CD4-positive, alpha-beta T cell treated with Interleukin-2 at 100 ng/mL for 4 hours (primary cell): ENCODE results near the gene TRAPPC2L.

Source experiments
- DNase-seq: peaks from one replicate; pipeline ENCODE4 v3.0.0-alpha.2; 2020; ENCODE audit warnings: low spot score

TRAPPC2L gene, protein sequence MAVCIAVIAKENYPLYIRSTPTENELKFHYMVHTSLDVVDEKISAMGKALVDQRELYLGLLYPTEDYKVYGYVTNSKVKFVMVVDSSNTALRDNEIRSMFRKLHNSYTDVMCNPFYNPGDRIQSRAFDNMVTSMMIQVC

DNA sequence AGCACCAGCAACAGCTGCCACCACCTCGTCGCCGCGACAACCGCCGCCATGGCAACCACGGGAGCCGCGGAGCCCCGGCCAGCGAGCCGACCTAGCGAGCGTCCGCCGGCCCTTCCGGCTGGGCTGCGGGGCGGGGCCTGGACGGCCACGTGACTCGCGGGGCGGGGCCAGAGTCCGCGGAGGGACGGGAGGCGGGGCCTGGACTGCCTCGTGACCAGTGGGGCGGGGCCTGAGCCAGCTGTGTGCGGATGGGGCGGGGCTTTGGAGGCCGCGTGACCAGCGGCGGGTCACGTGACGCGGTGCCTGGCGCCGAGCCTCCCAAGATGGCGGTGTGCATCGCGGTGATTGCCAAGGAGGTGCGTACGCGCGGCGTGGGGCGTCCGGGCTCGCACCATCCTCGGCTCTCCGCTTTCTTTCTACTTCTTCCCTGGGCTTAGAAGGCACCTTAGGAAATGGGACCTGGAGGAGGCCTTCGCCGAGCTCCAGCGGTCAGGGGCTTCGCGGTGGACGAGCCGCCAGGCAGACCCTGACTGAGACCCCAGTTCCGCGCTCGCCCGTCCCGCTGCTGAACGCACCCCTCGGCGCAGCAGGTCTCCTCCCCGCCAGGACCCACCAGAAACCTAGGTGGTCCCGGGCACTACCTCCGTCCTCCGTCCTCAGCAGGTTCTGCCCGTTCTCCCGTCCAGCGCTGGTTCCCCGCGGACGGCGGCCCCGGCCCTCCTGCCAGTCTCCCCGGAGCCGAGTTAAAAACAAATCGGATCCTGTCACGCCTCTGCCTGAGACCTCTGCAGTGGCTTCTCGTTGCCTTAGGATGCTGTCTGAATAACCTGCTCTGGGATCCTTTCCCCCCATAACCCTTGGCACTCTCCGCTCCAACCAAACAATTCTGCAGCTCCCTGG is at the start of gene TRAPPC2L, which contains the start of gene GALNS:
TRAPPC2L (plus strand) TSS at position 300 of the 900 bp plus-strand sequence; CDS start at position 324, 24 bp downstream.
GALNS (minus strand) TSS at position 120 of the 900 bp plus-strand sequence; CDS start at position 50, 70 bp downstream.
- DNase-seq, result peak; percentile 97

DNA sequence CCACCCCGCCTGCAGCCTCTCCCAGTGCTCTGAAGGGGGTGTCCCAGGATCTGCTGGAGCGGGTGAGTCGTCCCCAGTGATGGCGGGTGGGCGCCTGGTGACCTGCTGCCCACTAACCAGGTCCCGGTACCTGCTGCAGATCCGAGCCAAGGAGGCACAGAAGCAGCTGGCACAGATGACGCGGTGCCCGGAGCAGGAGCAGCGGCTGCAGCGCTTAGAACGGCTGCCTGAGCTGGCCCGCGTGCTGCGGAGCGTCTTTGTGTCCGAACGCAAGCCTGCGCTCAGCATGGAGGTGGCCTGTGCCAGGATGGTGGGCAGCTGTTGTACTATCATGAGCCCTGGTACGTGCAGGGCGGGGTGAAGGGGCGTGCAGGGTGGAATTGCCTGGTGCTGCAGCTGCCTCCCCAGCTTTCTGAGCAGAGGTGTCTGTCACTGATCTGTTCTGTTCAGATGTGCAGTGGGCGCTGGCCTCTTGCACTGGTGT is 49.7 kb upstream of the TRAPPC2L start:
- DNase-seq, result no peak

DNA sequence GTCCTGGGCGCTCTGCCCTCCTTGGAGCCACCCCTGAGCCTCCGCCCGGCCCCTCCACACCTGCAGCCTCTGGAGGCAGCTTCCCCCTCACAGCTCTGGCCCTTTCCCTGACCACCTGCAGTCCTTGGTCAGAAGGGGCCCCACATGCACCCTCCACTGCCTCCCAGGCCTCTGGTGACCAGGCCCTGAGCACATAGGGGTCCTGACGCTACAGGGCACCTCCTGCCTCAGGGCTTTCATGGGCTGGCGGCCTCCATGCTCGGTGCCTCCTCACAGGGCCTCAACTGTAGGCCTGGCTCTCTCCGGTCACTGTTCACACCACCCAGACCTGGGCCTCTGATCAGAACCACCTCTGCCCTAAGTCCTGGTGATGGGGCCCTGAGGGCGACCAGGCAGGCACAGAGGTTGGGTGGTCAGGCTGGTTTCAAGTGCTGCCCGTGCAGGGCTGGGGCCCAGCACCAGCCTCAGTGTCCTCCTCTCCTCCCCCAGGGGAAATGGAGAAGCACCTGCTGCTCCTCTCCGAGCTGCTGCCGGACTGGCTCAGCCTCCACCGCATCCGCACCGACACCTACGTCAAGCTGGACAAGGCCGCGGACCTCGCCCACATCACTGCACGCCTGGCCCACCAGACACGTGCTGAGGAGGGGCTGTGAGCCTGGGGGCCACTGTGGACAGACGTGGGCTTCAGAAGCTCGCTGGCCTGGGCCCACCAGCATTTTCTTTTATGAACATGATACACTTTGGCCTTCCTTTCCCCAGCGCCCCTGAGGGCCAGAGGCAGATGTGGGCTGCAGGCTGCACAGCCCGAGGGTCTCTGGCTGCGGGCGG is 49.1 kb upstream of the TRAPPC2L start:
- DNase-seq, result no peak

DNA sequence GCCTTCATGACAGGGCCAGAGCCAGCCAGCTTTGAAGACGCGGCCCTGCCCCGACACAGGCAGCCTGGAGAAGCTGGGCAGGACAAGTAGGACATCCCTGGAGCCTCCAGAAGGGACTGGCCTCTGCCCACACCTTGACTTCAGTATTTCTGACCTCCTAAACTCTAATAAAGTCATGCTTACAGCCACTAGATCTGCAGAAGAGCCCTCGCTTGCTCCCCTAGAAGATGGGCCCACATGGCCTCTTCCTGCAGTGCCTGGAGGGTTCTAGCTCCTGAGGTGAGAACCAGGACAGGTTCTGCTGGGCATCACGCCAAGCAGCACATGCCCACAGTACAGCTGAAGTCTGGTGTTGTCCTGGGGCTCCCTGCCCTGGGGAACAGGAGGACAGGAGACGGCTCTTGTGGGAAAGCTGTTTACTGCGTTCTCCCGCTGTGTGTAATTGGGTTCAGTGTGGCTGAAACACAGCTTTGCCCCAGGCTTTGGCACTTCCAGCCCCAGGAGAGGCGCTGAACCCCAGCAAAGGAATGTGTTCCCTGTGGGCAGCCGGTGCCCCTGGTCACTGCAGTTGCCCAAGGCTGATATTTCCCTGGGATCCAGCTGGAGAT is 47.8 kb upstream of the TRAPPC2L start:
- no peak for DNase-seq

DNA sequence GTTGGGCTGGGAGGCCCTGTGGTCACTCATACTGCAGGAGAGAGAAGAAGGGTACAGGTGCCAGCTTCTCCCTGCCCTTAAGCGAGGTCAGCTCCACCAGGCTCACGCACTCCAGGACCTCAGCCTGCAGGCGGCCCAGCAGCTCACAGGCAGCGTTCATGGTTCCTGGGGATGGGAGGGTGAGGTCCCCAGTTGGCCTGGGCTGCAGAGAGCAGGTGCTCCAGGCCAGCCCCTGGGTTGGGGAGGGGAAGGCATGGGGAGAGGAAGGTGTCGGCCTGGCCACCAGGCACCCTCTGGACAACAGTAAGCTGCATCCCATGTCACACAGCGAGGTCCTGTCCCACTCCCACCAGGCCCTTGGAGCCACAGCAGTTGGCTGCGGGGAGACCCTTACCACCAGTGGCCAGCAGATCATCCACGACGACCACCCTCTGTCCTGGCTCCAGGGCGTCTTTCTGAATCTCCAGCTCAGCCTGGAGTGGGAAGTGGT is 47.2 kb upstream of the TRAPPC2L start:
- no peak for DNase-seq

DNA sequence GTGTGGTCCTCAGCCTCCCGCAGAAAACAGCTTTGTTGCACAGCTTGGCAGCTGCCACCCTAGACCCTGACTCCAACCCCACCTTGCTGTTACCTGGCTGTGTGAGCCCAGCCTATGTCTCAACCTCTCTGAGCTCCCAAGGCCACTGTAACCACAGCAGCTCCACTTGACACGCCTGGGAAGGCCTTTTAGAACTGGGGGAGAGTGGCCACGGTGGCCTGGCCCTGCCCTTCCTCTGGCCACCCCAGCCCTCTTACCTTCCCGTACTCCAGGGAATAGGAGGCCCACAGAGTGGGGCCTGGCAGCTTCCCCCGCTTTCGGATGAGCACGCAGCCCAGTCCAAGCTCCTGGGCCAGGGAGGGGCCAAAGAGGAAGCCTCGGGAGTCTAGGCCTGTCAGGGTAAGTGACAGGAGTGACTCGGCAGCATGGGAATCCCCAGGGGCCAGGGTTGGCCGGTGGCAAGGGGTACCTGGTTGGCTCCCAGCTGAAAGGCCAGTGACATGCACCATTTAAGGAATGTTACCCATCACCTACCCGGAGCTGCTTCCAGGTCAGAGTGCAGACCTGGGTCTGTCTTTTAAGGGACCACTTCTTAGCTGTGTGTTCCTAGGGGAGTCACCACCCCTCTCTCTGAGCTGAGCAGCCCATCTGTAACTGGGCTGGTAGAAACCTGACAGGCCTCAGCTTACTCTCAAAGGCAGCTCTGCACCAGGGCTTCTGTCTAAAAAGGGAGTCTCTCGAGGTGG is 46.6 kb upstream of the TRAPPC2L start:
- no peak for DNase-seq

DNA sequence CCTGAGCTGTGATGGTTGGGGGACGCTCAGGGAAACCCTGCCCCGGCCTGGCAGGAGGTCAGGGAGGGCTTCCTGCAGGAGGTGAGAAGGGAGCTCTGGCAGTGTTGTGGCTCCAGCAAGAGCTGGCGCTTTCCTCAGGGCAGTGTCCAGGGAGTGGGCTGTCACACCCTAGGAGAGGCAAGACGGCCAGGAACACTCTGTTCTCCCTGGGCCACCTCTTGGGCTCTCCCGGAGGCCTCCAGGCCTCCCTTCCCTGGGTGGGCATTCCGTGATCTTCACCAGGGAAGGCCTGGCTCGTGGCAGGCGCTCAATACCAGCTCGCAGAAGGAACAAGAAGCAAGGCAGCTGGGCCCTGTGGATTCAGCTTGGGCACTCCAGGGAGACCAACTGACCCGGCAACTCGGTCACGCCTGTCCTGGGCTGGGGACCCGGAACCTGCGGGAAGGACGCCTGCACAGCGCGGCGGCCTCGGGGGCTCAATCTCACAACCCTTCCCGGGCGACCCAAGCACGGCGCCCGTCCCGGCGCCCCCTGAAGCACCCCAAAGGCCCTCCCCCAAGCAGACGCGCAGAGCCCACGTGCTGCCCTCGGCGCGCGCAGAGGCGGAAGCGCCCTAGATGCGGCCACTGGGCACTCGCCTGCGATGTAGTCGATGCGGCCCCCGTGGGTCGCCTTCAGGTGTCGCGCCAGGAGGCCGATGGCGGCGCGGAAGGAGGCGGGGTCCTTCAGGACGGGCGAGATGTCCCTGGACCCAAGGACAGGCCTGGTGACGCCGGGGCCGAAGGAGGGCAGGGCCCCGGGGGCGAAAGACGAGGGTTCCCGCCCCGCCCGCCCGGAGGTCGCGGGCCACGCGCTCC is 45.8 kb upstream of the TRAPPC2L start:
- DNase-seq, result peak; percentile 60

DNA sequence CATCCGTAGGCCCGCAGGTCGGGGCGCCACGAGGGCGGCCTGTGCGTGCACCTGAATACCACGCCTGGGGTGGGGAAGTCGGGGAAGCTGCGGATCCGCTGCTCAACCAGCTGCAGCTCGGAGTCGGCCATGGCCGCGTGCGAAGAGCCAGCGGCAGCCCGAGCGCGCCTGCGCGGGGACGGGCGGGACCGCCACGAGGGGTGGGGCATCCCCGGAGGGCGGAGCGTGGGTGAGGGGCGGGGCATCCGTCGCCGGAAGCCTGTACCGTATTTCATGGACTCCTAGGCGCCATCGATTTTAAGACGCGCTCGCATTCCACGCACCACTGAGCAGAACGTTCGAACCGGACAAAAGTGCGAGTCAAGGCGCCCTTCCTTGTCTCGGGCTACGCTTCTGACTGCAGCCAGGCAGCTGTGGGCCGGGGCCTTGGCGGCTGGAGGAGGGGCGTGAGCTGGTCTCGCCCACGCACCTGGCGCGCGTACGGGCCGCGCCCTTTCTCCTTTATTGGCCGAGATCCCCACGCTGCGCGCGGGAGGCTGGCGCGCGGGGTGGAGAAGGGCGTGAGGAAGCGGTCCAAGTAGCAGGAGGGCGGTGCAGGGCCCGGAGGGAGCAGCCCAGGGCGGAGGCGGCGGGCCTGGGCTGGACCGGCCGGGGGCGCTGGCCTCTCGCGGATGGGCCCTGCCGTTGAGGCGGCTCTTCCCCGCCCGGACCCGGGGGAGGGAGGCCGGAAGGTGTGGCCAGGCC is 45.0 kb upstream of the TRAPPC2L start, which contains the start of gene APRT:
APRT (minus strand) TSS at position 160 of the 744 bp plus-strand sequence; CDS start at position 131, 29 bp downstream.
- DNase-seq, result peak; percentile 97

DNA sequence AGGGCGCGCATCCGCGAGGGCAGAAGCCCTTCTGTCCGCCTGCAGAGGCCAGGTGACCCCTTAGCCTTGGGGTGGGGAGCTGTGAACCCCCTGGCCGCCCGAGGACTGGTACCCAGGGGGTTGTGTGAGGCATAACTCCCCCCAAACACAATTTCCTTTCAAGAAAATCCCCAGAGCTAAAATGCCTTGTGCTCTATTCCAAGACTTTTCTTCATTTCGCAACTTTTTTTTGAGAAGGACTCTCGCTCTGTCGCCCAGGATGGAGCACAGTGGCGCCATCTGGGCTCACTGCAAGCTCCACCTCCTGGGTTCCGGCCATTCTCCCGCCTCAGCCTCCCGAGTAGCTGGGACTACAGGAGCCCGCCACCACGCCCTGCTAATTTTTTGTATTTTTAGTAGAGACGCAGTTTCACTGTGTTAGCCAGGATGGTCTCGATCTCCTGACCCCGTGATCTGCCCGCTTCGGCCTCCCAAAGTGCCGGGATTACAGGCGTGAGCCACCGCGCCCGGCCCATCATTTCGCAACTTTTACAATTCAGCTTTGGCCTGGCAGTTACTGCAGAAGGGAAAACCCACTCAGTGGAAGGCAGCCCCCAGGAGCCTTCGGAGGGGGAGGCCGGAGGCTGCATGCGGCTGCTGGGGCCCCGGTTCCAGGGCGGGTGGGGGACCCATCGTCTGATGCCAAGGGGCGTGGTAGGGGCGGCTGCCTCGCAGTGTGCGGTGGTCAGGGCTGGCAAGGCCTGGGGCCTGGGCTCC is 44.2 kb upstream of the TRAPPC2L start:
- peak; percentile 21 for DNase-seq

DNA sequence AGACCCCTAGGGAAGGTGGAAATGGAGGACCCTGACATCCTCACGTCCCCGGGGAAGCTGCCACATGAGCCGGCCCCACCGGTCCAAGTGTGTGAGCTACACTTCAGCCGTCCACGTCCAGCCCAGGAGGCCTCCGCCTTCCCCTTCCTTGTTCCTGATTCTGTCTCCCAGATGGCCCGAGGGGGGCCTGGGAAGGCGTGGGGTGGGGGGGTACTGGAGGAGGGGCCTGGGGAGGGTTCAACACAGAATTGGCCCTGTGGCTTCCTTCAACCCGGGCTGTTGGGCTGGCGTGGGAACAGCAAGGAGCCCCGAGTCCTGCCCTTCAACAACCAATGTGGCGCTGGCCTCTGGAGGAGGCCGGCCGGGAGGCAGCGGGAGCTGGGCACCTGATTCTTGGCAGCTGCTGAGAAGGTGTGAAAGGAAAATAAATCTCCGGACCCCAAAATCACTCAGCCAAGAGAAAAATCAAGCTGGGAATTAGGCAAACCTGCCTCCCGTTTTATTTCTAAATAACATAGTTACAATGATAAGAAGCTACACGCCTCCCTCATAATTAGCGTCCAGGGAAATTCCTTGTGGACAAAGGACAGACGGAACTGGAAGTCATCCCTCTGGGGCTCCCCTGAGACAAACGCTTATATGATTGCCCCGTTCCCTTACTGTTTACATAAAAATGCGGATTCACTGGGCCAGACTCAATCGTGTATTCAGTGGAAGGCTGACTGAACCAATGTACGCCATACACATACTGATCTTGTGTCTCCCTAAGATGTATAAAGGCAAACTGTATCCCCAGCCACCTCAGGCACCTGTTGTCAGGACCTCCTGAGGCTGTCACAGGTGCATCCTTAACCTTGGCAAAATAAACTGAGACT is 43.4 kb upstream of the TRAPPC2L start:
- no peak for DNase-seq

DNA sequence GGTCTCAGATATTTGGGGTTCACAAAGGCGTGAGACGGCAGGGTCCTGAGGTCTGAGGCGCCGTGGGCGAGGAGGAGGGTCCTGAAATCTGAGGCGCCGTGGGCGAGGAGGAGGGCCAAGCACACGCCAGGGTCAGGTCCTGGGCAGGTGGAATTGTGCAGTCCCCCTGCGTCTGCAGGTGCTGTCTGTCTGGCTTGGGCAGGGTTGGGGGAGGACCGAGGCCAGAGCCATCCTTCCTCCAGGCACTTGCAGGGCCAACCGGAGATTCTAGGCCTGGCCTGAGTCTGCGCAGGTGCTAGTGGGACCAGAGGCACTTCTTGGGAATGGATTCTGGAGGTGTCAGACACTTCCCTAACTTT is 42.8 kb upstream of the TRAPPC2L start:
- DNase-seq, result no peak

DNA sequence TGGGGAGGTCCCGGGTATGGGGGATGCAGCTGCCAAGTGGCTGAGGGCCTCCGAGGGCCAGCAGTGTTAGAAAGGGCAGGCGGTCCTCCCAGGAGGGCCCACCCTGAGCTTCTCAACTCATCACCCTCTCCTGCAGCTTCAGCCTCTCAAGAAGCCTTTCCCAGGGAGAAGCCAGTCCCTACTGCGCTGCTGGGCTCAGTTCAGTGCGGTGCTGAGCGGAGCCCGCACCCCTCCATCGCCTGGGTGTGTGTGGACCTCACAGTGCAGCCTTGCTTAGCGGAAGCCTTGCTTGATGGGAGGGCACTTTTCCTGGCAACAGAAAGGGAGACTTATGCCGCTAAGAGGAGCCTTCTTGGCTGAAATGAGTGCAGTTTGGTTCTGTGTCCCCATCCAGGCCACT is 41.7 kb upstream of the TRAPPC2L start:
- no peak for DNase-seq

DNA sequence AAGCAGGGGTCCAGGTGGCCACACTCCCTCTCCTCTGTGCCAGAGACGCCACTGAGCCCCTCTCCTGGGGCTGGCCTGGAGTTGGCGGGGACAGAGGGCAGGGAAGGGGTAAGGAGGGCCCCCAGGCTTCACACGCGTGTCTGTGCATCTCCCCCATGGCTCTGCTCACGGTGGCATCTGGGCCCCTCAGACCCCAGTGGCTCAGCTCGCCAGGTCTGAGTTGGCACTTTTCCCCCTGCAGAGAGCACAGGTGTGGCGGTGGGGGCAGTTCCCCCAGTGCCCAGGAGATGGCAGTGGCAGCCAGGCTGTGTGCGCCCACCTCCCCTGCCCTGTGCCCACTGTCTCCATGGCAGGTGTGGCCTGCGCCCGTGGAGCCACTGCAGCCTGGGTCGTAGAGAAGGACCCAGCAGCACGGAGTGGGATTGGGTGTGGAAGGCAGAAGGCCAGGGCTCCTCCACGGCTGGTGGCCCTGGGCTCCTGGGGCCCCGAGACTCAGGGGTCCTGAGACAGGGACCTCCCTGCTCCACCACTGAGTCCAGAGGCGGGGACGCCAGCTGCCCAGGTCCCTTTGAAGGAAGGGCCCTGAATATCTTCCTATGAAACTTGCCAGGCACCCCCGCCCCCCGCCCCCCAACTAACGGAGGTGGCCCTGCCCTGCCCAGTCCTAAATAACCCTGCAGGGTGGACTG is 40.9 kb upstream of the TRAPPC2L start:
- peak; percentile 45 for DNase-seq

DNA sequence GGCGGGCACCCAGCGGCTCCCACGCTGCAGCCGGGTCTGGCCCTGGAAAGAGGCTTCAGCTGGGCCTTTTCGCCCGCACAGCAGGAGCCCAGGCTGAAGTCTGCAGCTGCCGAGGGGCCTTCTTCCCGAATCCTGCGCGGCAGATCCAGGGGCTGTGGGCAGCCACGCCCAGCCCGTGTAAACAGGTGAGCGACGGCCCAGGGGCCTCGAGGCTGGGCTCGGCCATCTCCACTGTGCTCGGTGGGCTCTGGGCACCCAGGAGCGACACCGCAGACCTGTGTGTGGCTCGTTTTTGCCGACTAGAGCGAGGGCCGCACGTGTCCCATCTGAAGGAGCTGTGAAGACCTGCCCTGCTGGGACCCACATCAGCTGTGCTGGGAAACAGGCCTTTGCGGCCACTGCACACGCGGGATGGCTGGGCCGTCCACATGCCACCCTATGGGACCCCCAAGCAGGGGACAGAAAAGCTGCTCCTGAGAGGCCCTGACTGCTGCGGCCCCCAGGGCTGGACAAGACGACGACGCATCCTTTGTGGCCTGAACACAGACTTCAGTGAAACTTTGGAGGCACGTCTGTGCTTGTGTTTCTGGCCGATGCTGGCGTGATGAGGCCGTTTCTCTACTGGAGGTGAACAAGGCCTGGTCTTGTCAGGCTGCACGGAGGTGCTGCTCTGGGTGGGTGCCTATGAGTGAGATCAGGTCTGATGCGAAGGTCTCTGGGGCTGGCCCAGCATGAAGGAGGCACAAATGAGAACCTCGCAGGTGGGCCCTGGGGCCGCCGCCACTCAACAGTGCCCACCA is 40.0 kb upstream of the TRAPPC2L start:
- no peak for DNase-seq

DNA sequence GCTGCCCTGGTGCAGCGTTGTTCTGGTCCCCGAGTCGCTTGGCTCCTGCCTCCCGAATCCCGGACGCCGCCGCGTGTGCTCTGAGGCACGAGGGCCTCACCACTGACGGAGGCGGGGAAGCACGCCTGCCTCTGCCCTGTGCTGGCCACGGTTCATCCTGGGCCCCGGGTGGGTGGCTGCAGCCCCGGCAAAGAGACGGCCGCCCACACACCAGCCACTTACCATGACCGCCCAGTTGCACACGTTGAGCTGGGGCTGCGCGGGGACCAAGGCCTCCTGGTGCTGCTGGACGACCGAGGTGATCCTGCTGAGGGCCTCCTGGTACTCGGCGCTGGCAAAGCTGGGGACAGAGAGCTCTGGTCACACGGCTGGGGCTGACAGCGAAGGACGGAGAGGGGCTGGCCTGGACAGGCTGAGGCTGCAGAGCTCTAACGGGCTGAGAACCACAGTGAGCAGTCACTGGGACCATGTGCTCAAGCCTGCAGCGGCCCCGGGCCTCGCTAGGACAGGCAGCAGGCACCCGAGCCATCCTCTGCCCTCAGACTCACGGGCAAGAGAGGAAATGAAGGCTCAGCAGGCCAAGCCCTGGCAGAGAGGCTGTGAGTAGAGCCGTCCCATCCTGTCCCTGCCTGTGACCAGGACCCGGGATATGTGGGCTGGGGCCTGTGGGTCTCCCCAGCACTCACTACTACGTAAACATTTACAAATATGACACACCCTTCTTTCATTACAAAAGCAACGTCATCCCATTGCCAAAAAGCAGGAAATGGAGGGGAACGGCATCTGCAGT is 38.9 kb upstream of the TRAPPC2L start:
- DNase-seq, result no peak
